ENCODE measurements around the gene TNNT2.

Gene TNNT2

GRCh38 chr1:201356701-201357100 is 20.8 kb downstream of the TNNT2 start:
- DNase-seq (ENCODE audit: low spot score): no peak

- no peak for DNase-seq (ENCODE audit: low spot score)
Measured at GRCh38 chr1:201356236-201356635, 21.2 kb downstream of the TNNT2 start.

- no peak for DNase-seq (ENCODE audit: low spot score)
Measured at GRCh38 chr1:201355471-201355870, 22.0 kb downstream of the TNNT2 start.

GRCh38 chr1:201354901-201355295 is 22.6 kb downstream of the TNNT2 start:
- no peak for DNase-seq (ENCODE audit: low spot score)

- no peak for DNase-seq (ENCODE audit: low spot score)
Measured at GRCh38 chr1:201354151-201354900, 23.2 kb downstream of the TNNT2 start.

GRCh38 chr1:201353186-201353940 is 24.1 kb downstream of the TNNT2 start:
- no peak for DNase-seq (ENCODE audit: low spot score)

- no peak for DNase-seq (ENCODE audit: low spot score)
Measured at GRCh38 chr1:201351617-201352016, 25.9 kb downstream of the TNNT2 start.

- no peak for DNase-seq (ENCODE audit: low spot score)
Measured at GRCh38 chr1:201350884-201351283, 26.6 kb downstream of the TNNT2 start.

GRCh38 chr1:201350361-201350725 is 27.1 kb downstream of the TNNT2 start:
- no peak for DNase-seq (ENCODE audit: low spot score)

- DNase-seq (ENCODE audit: low spot score): no peak
Measured at GRCh38 chr1:201349092-201349491, 28.4 kb downstream of the TNNT2 start.

- no peak for DNase-seq (ENCODE audit: low spot score)
Measured at GRCh38 chr1:201348211-201348566, 29.3 kb downstream of the TNNT2 start.

GRCh38 chr1:201347498-201348210 is 29.8 kb downstream of the TNNT2 start:
- DNase-seq (ENCODE audit: low spot score): no peak

GRCh38 chr1:201346987-201347386 is 30.5 kb downstream of the TNNT2 start:
- DNase-seq (ENCODE audit: low spot score): no peak

GRCh38 chr1:201346337-201346939 is 31.0 kb downstream of the TNNT2 start:
- DNase-seq (ENCODE audit: low spot score): peak; percentile 35

- no peak for DNase-seq (ENCODE audit: low spot score)
Measured at GRCh38 chr1:201345081-201345355, 32.5 kb downstream of the TNNT2 start.

GRCh38 chr1:201344206-201345080 is 33.0 kb downstream of the TNNT2 start:
- DNase-seq (ENCODE audit: low spot score): no peak

- no peak for DNase-seq (ENCODE audit: low spot score)
Measured at GRCh38 chr1:201341377-201341776, 36.1 kb downstream of the TNNT2 start.

- DNase-seq (ENCODE audit: low spot score): no peak
Measured at GRCh38 chr1:201336711-201337450, 40.6 kb downstream of the TNNT2 start.

GRCh38 chr1:201335901-201336300 is 41.6 kb downstream of the TNNT2 start:
- DNase-seq (ENCODE audit: low spot score): no peak

GRCh38 chr1:201335174-201335870 is 42.2 kb downstream of the TNNT2 start:
- no peak for DNase-seq (ENCODE audit: low spot score)

Data from kidney capillary endothelial cell (primary cell).